ENCODE measurements around the gene CEBPA. TPM values are rescaled to one million over a fixed set of nuclear protein-coding genes. Genes with fewer than 3 reads are reported as not detected.
"Not testable (repeated sequence)": the region's sequence is repeated elsewhere in the genome, so short reads cannot be mapped to it uniquely, and the experiment has no call there.

CEBPA gene
- total RNA-seq, 4 donors from 2014 or later, result 5.1 to 15.9 (median 8.9) TPM

- intact Hi-C loops (cut with DNase I), result no loop called here
- Histone ChIP-seq H3K9me3 (no peaks in the 10 kb centered on the region), H3K36me3 (no peaks in the 10 kb centered on the region), H3K4me3 (no peak overlapping the region), H3K27ac (replicated peaks in 1 of 4) (no peak overlapping the region), H3K4me1 (peaks cover 4 to 45% (median 42%) of the 10 kb centered on the region in 4 donors), H3K27me3 (peaks cover 0 to 31% (median 2%) of the 10 kb centered on the region in 4 donors)
- TF ChIP-seq POLR2A (IDR thresholded peaks at IDR 0.05; ENCODE audit: low read depth), result no peak
- TF ChIP-seq, protein P1, sequence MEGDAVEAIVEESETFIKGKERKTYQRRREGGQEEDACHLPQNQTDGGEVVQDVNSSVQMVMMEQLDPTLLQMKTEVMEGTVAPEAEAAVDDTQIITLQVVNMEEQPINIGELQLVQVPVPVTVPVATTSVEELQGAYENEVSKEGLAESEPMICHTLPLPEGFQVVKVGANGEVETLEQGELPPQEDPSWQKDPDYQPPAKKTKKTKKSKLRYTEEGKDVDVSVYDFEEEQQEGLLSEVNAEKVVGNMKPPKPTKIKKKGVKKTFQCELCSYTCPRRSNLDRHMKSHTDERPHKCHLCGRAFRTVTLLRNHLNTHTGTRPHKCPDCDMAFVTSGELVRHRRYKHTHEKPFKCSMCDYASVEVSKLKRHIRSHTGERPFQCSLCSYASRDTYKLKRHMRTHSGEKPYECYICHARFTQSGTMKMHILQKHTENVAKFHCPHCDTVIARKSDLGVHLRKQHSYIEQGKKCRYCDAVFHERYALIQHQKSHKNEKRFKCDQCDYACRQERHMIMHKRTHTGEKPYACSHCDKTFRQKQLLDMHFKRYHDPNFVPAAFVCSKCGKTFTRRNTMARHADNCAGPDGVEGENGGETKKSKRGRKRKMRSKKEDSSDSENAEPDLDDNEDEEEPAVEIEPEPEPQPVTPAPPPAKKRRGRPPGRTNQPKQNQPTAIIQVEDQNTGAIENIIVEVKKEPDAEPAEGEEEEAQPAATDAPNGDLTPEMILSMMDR (IDR thresholded peaks at IDR 0.05), result no peak
- no peak for TF ChIP-seq POLR2AphosphoS5 (IDR thresholded peaks at IDR 0.05)
- TF ChIP-seq EP300 (IDR thresholded peaks at IDR 0.05), result no peak
- WGBS, result 78% methylated on average over 14 of the region's 14 CpGs
- no peak for DNase-seq (ENCODE audit: extremely low spot score)
Measured at GRCh38 chr19:33296488-33296971, 5.8 kb downstream of the CEBPA start.

- DNase-seq (ENCODE audit: extremely low spot score), result no peak
- H3K4me3 ChIP-seq, result no peak overlapping the region
- H3K4me1 ChIP-seq, result peaks cover 0 to 39% (median 35%) of the 10 kb centered on the region in 4 donors
- no peaks in the 10 kb centered on the region for H3K9me3 ChIP-seq
- H3K27me3 ChIP-seq, result peaks cover 0 to 25% (median 2%) of the 10 kb centered on the region in 4 donors
- intact Hi-C loops (cut with DNase I), result no loop called here
- WGBS, result 86% methylated on average over 12 of the region's 12 CpGs
- H3K36me3 ChIP-seq, result no peaks in the 10 kb centered on the region
- no peak overlapping the region for H3K27ac ChIP-seq (replicated peaks in 1 of 4)
- TF ChIP-seq EP300 (IDR thresholded peaks at IDR 0.05) (no peak), POLR2A (IDR thresholded peaks at IDR 0.05; ENCODE audit: low read depth) (no peak), POLR2AphosphoS5 (IDR thresholded peaks at IDR 0.05) (no peak)
- TF ChIP-seq, protein P1 (IDR thresholded peaks at IDR 0.05), result no peak
Measured at GRCh38 chr19:33295621-33296487, 6.5 kb downstream of the CEBPA start.

- H3K36me3 ChIP-seq; H3K27ac ChIP-seq (replicated peaks in 1 of 4); DNase-seq (ENCODE audit: extremely low spot score); H3K9me3 ChIP-seq; intact Hi-C loops (cut with DNase I); H3K4me3 ChIP-seq: not testable (repeated sequence)
- WGBS, result 92% methylated on average over 7 of the region's 7 CpGs
- H3K4me1 ChIP-seq, result peaks cover 0 to 31% (median 27%) of the 10 kb centered on the region in 4 donors
- peaks cover 0 to 18% (median 2%) of the 10 kb centered on the region in 4 donors for H3K27me3 ChIP-seq
Measured at GRCh38 chr19:33295046-33295445, 7.3 kb downstream of the CEBPA start.

DNA sequence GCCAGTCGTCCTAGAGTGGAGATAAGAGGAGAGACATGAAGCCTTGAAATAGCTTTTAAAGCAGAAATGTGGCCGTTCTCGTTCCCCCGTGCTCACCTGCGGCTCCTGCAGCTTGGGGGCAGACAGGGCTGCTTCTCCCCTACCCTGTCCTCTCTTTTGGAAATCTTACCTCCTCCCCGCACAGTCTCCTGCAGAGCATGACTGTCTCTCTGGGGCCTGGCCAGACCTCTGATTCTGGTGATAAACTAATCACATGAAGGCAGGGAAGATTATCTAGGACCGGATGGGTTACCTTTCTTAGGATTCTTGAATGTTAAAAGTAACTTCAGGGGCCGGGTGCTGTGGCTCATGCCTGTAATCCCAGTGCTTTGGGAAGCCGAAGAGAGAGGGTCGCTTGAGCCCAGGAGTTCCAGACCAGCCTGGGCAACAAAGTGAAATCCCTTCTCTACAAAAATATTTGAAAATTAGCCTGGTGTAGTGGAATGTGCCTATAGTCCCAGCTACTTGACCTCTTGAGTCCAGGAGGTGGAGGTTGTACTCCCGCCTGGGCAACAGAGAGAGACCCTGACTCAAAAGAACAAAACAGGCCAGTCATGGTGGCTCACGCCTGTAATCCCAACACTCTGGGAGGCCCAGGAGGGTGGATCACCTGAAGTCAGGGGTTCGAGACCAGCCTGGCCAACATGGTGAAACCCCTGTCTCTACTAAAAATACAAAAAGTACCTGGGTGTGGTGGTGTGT is 8.1 kb downstream of the CEBPA start:
- Histone ChIP-seq H3K36me3 (no peaks in the 10 kb centered on the region), H3K4me3 (no peak overlapping the region), H3K4me1 (peaks cover 0 to 23% (median 20%) of the 10 kb centered on the region in 4 donors), H3K27me3 (peaks cover 0 to 10% (median 2%) of the 10 kb centered on the region in 4 donors), H3K9me3 (peaks cover 0 to 7% (median 5%) of the 10 kb centered on the region in 4 donors), H3K27ac (replicated peaks in 1 of 4) (no peak overlapping the region)
- TF ChIP-seq POLR2AphosphoS5 (IDR thresholded peaks at IDR 0.05) (no peak), EP300 (IDR thresholded peaks at IDR 0.05) (no peak)
- WGBS, result 81% methylated on average over 13 of the region's 13 CpGs
- no peak for DNase-seq (ENCODE audit: extremely low spot score)
- intact Hi-C loops (cut with DNase I), result no loop called here

DNA sequence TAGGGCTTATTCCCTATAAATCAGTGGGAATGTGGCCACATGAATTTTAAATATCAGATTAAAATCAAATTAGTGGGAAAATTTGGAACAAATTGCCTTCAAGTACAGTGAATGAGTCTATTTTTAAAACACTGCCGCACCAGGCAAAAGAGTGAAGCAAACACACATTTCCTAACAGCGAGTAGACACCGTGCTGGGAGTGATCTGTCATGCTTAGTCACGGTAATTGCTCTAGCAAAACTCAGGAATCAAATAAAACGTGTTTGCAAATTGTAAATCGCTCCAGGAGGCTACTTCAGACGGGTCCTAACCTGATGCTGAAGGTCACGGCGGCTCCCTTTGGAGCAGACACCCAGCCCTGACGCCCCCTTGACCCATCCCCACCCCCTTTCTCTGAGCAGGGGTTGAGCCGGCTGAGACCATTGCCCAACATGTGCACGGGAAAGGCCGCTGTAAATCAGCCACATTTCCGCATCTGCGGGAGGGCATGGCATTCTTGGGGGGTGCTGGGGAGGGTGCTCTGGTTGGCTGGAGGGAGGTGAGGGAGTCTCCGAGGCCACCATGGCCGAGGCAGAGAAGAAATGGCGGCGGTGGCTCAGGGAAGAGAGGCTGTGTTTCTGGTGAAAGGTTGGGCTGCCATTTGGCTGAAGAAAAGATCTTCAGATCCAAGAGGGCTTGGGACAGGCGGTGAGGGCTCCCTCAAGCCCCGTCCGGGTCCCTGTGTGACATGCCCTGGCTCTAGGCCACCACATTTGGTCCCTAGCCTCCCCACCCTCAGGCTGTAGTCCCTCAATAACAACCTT is 8.9 kb downstream of the CEBPA start:
- H3K27ac ChIP-seq (replicated peaks in 1 of 4), result peak overlapping the region; percentile 6 to 53 (median 16)
- WGBS, result 36% methylated on average over 15 of the region's 22 CpGs
- peak overlapping the region in 1 of 4 donors; percentile 14 for H3K4me3 ChIP-seq
- peaks cover 0 to 20% (median 18%) of the 10 kb centered on the region in 4 donors for H3K4me1 ChIP-seq
- H3K36me3 ChIP-seq, result no peaks in the 10 kb centered on the region
- H3K27me3 ChIP-seq, result peaks cover 0 to 5% (median 2%) of the 10 kb centered on the region in 4 donors
- peaks cover 0 to 15% (median 10%) of the 10 kb centered on the region in 4 donors for H3K9me3 ChIP-seq
- intact Hi-C loops (cut with DNase I), result no loop called here
- TF ChIP-seq EP300 (IDR thresholded peaks at IDR 0.05), result no peak
- TF ChIP-seq, protein P1 (IDR thresholded peaks at IDR 0.05), result no peak
- no peak for TF ChIP-seq POLR2AphosphoS5 (IDR thresholded peaks at IDR 0.05)
- no peak for TF ChIP-seq POLR2A (IDR thresholded peaks at IDR 0.05; ENCODE audit: low read depth)
- DNase-seq (ENCODE audit: extremely low spot score), result no peak

All from esophagus muscularis mucosa (tissue), 4 donors.